ENCODE measurements around the gene OR5L2.

The OR5L2 gene

GRCh38 chr11:55819330-55819729 lies 7.7 kb upstream of the OR5L2 start, which contains the start of gene OR5D18:
Gene OR5D18, plus strand, starts transcription at chr11:55819630. Its CDS starts 0 bp downstream, at chr11:55819630.
- Histone ChIP-seq H3K4me3 (ENCODE audit: low read length) (no peak within 1 kb of the TSS), H2AFZ (ENCODE audit: low read length) (no peak within 1 kb of the TSS), H3K9me2 (replicated peaks; ENCODE audit: insufficient read depth, low read length) (no peaks in the 10 kb centered on the region), H3F3A (ENCODE audit: insufficient read depth, low read length) (no peaks in the 10 kb centered on the region), H3K9me3 (replicated peaks; ENCODE audit: insufficient read depth, low read length) (no peaks in the 10 kb centered on the region), H3K36me3 (replicated peaks; ENCODE audit: insufficient read depth, low read length) (no peaks in the 10 kb centered on the region), H3K4me2 (ENCODE audit: low read depth, low read length) (no peak within 1 kb of the TSS), H4K20me1 (ENCODE audit: insufficient read depth, low read length) (no peaks in the 10 kb centered on the region), H3K79me2 (ENCODE audit: low read length) (no peaks in the 10 kb centered on the region), H3K27ac (ENCODE audit: low read length) (no peak within 1 kb of the TSS), H3K9ac (ENCODE audit: low read length) (no peak within 1 kb of the TSS), H3K4me1 (ENCODE audit: low read length) (no peaks in the 10 kb centered on the region), H3K27me3 (replicated peaks; ENCODE audit: insufficient read depth, low read length) (no peaks in the 10 kb centered on the region)
- DNase-seq: no peak
- TF ChIP-seq CTCF (IDR thresholded peaks at IDR 0.05; ENCODE audit: low read length) (no peak), EZH2 (optimal IDR thresholded peaks at IDR 0.05; ENCODE audit: low read depth, low read length) (no peak), EZH2phosphoT487 (IDR thresholded peaks at IDR 0.05; ENCODE audit: low read length) (no peak)

GRCh38 chr11:55838452-55838851 lies 11.4 kb downstream of the OR5L2 start, which contains the start of gene OR5D16:
Gene OR5D16, plus strand, starts transcription at chr11:55838752. Its CDS starts 0 bp downstream, at chr11:55838752.
- TF ChIP-seq CTCF (IDR thresholded peaks at IDR 0.05; ENCODE audit: low read length) (no peak), EZH2 (optimal IDR thresholded peaks at IDR 0.05; ENCODE audit: low read depth, low read length) (no peak), EZH2phosphoT487 (IDR thresholded peaks at IDR 0.05; ENCODE audit: low read length) (no peak)
- DNase-seq: no peak
- Histone ChIP-seq H3K27me3 (replicated peaks; ENCODE audit: insufficient read depth, low read length) (no peaks in the 10 kb centered on the region), H3K4me3 (ENCODE audit: low read length) (no peak within 1 kb of the TSS), H3K9me2 (replicated peaks; ENCODE audit: insufficient read depth, low read length) (no peaks in the 10 kb centered on the region), H3K9ac (ENCODE audit: low read length) (no peak within 1 kb of the TSS), H4K20me1 (ENCODE audit: insufficient read depth, low read length) (no peaks in the 10 kb centered on the region), H3K36me3 (replicated peaks; ENCODE audit: insufficient read depth, low read length) (no peaks in the 10 kb centered on the region), H3K79me2 (ENCODE audit: low read length) (no peaks in the 10 kb centered on the region), H3K9me3 (replicated peaks; ENCODE audit: insufficient read depth, low read length) (no peaks in the 10 kb centered on the region), H2AFZ (ENCODE audit: low read length) (no peak within 1 kb of the TSS), H3K4me2 (ENCODE audit: low read depth, low read length) (no peak within 1 kb of the TSS), H3K27ac (ENCODE audit: low read length) (no peak within 1 kb of the TSS), H3F3A (ENCODE audit: insufficient read depth, low read length) (no peaks in the 10 kb centered on the region), H3K4me1 (ENCODE audit: low read length) (no peaks in the 10 kb centered on the region)

- H3K27ac ChIP-seq (ENCODE audit: low read length): no peak overlapping the region
- H3K4me1 ChIP-seq (ENCODE audit: low read length): peaks cover 8% of the 10 kb centered on the region; the same call in 1 of the 2 replicates
- no peaks in the 10 kb centered on the region for H3K79me2 ChIP-seq (ENCODE audit: low read length)
- TF ChIP-seq EZH2 (optimal IDR thresholded peaks at IDR 0.05; ENCODE audit: low read depth, low read length) (no peak), CTCF (IDR thresholded peaks at IDR 0.05; ENCODE audit: low read length) (no peak), EZH2phosphoT487 (IDR thresholded peaks at IDR 0.05; ENCODE audit: low read length) (no peak)
- no peak overlapping the region for H3K4me2 ChIP-seq (ENCODE audit: low read depth, low read length)
- no peak overlapping the region for H2AFZ ChIP-seq (ENCODE audit: low read length)
- no peaks in the 10 kb centered on the region for H3K36me3 ChIP-seq (replicated peaks; ENCODE audit: insufficient read depth, low read length)
- no peak for DNase-seq
- H3K4me3 ChIP-seq (ENCODE audit: low read length): no peak overlapping the region
- H3F3A ChIP-seq (ENCODE audit: insufficient read depth, low read length): no peaks in the 10 kb centered on the region
- H3K9me3 ChIP-seq (replicated peaks; ENCODE audit: insufficient read depth, low read length): no peaks in the 10 kb centered on the region
- H3K9me2 ChIP-seq (replicated peaks; ENCODE audit: insufficient read depth, low read length): no peaks in the 10 kb centered on the region
- no peak overlapping the region for H3K9ac ChIP-seq (ENCODE audit: low read length)
- no peaks in the 10 kb centered on the region for H4K20me1 ChIP-seq (ENCODE audit: insufficient read depth, low read length)
- no peaks in the 10 kb centered on the region for H3K27me3 ChIP-seq (replicated peaks; ENCODE audit: insufficient read depth, low read length)
Observed at GRCh38 chr11:55847453-55847852, 20.4 kb downstream of the OR5L2 start.

Measured in MM.1S (cell line).